Adrenal gland (tissue), 5 donors: ENCODE measurements around the gene ABI3BP.

Experiments
- POLR2A ChIP-seq, 2 donors: fragments of 450-650 bp; IDR thresholded peaks; one replicate each; pipeline ENCODE4 v1.6.1; 2017; ENCODE audit warnings: antibody characterized with exemption in 2 of 2, mild to moderate bottlenecking in 2 of 2, moderate library complexity in 1 of 2
- TF ChIP-seq, protein P1 (sequence below), 6 experiments: fragments of 450-650 bp in 4 of 6; fragments of 200-600 bp in 2 of 6; sonication (generic) in 1 of 6; IDR thresholded peaks; 1 replicate in 5 of 6; 2 replicates in 1 of 6; pipeline versions ENCODE4 v1.5.1 to v1.8.0; 2016 to 2021; ENCODE audit warnings: antibody characterized with exemption in 6 of 6, mild to moderate bottlenecking in 2 of 6, moderate library complexity in 1 of 6
- donor health status: DM: no; HTN: no; CAD: no.

DNA sequence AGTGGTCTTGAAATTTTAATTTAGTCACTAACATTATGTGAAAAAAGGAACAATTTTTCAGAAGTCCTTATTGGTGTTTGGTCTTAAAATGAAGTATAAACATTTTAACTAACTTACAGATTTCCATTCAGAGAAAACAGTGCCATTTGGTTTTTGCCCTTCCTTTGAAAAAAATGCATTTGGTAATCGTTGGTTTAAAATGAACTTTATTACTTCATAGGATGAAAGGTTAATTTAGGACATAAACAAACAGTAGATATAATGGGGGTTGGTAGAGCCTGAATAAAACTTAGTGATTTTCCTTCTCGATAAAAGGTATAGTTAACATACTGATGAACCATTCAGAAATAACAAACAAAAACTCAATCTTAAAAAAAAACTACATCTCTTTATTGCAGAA is 244.3 kb downstream of the ABI3BP start:
- TF ChIP-seq, protein P1, sequence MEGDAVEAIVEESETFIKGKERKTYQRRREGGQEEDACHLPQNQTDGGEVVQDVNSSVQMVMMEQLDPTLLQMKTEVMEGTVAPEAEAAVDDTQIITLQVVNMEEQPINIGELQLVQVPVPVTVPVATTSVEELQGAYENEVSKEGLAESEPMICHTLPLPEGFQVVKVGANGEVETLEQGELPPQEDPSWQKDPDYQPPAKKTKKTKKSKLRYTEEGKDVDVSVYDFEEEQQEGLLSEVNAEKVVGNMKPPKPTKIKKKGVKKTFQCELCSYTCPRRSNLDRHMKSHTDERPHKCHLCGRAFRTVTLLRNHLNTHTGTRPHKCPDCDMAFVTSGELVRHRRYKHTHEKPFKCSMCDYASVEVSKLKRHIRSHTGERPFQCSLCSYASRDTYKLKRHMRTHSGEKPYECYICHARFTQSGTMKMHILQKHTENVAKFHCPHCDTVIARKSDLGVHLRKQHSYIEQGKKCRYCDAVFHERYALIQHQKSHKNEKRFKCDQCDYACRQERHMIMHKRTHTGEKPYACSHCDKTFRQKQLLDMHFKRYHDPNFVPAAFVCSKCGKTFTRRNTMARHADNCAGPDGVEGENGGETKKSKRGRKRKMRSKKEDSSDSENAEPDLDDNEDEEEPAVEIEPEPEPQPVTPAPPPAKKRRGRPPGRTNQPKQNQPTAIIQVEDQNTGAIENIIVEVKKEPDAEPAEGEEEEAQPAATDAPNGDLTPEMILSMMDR (IDR thresholded peaks at IDR 0.05): no peak
- TF ChIP-seq POLR2A (IDR thresholded peaks at IDR 0.05): no peak
